Right renal cortex interstitium (tissue), 3 donors: ENCODE measurements around the gene EML6. TPM values are rescaled to one million over a fixed set of nuclear protein-coding genes. Genes with fewer than 3 reads are reported as not detected.

ENCODE experiments used
- DNase-seq, 3 donors: peaks; one replicate each; pipeline ENCODE4 v3.0.0-alpha.2; 2013; ENCODE audit warnings: low read depth in 3 of 3, low spot score in 2 of 3
- polyA plus RNA-seq, 3 donors: library from polyadenylated mRNA; unstranded; fragments of 120-200 nt; gene quantifications; one replicate each; pipeline ENCODE4 v1.2.1, GENCODE V29; 2013; ENCODE audit not compliant: insufficient read length in 3 of 3

The EML6 gene
- polyA plus RNA-seq, 3 donors, result 12.7 to 16.9 (median 13.3) TPM

DNA sequence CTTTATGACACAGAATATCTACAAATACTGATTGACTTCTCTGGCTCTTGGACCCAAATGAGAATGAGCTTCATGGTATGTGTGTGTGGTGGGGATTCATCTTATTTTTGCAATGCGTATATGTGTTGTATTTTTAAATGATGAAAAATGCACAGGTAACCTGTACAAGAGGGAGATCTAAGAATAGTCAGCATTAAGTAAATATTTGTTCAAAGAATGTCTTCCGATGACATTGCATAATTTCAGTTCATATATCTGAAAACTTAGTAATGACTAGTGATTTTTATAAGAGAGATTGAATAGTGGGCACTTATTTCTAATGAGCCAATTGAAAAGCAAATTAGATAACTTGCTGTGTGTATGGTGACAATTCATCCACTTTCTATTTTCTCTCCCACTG lies 66.4 kb downstream of the EML6 start:
- DNase-seq, result no peak

GRCh38 chr2:54791831-54792230 lies 68.4 kb downstream of the EML6 start:
- DNase-seq, result no peak

DNA sequence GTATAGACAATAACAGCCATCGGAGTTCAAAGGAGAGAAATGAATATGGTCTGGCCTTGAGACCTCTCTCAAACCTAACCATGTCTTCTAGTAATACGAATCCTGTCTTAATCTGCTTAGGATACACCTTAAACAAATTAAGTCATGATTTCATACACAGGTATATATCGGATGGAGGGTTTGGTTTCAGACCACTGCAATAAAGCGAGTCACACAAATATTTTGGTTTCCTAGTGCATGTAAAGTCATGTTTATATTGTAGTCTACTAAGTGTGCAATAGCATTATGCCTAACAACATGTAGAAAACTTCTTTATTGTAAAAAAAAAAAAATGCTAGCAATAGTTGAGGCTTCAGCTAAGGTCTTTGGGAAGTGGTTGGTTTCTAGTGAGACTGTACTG lies 73.8 kb downstream of the EML6 start:
- DNase-seq, result no peak

- DNase-seq, result no peak
These were observed 77.9 kb downstream of the EML6 start for GRCh38 chr2:54801352-54801751.

GRCh38 chr2:54803783-54804751 lies 80.6 kb downstream of the EML6 start:
- DNase-seq, result no peak

DNA sequence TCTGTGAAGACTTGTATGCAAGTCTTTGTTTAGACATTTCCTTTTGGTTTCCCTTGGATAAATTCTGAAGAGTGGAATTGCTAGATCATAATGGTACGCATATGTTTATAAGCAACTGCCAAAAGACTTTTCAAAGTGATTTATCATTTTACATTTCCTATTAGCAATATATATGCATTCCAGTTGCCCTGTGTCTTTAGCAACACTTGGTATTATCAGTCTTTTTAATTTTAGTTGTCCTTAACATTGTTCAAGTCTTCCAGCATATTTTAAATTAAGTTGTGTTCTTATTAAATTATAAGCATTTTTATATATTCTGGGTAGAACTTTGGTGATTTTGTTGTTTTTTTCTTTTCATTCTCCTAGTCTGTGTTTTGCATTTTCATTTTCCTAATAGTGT lies 81.8 kb downstream of the EML6 start:
- no peak for DNase-seq

DNA sequence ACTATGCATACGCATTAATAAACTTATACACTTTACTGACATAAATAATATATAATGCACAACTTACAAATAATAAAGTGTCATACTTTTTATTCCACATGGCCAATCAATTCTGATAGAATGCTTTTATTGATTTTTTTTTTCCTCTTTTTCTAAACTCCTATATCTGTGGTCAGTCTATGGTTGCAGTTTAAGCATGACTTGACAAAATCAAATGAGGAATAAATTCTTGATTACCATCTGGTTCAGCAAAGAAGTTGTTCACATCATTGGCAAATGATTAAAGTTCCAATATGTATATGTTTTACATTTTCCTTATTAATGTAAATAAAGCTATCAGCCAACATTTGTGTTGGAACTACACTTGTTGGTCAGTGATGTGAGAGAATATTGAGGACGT lies 83.5 kb downstream of the EML6 start:
- no peak for DNase-seq

GRCh38 chr2:54808661-54809060 lies 85.2 kb downstream of the EML6 start:
- no peak for DNase-seq

DNA sequence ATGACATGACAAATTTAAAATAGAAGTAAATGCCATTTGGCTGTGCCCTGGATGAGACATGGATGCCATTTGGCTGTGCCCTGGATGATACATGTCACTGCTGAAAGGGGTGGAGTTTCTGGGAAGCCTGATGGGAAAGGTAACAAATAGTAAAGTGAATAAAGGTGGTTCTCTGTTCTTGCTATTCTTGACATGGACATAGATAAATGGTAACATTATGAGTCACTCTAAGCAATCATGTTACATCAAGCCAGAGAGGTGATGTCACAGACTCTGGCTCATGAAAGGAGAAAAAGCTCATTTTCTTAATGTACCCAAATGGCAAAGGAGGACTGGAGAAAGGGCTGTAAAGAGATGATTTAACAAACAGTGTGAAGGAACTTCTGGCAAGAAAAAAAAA lies 86.4 kb downstream of the EML6 start:
- DNase-seq, result no peak

DNA sequence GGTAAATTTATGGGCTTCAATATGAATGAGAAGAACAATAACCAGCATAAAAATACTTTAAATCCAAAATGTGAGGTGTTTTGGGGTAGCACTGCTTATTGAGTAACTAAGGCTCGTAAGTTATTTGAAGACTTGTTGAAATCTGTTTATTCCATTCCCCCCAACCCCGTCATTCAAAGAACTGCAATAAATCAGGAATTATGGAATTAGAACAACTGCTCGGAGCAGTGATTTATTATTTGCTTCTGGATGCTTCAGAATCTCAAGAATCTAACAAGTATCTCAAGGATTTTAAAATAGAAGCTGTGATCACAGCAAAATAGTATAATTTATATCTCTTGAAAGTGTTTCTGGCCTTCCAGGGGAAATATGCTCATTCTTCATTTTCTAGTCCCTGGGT lies 86.8 kb downstream of the EML6 start:
- DNase-seq, result no peak

DNA sequence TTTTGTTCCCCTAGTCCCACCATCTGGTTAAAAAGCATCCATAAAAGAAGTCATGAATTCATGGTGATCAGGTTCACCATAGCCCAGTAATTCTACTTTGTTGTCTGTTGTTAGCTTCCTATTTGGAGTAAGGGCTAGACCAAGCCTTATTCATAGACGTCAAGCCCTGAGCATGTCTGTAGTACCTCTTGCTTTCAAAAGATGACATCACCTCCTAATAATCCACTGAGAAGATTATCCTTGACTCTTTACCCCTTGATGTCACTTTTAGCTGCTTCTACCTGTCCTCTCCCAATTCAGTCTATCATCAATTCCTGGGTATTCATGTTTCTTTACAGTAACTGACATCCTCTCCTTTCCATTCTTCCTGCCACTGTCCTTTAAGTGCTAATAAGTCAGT lies 90.1 kb downstream of the EML6 start:
- DNase-seq, result no peak

DNA sequence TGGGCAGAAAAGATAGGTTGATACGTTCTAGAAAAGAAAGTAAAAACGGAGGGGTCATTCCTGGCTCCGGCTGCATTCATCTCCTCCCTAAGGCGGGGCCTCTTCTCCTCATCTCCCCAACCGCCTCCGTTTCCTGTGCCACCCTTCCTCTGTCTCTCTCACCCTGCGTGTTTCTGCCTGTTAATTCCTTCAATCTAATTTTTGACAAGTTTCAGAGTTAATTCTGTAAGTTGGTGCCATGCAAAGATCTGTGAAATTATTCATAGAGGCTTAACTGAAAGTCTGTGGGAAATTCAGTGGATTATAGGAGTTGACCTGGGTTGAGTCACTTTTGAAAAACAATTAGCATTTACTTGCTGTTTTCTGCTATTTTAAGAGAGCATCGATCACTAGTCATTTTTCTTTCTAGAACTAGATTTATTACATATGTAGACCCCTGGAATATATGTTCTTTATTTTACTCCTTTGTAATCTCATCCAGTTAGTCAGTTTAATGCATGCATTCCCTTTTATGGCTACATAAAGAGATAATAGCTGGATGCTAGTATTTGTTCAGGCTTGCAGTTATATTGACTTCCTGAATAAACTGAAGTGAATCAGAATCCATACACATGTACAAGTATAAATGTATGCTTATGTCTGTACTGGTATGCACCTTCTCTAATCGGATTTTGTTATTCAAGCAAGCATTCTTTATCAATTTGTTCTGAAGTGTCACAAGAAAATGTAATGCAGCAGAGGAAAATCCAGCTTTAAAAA lies 91.1 kb downstream of the EML6 start:
- DNase-seq, result no peak

DNA sequence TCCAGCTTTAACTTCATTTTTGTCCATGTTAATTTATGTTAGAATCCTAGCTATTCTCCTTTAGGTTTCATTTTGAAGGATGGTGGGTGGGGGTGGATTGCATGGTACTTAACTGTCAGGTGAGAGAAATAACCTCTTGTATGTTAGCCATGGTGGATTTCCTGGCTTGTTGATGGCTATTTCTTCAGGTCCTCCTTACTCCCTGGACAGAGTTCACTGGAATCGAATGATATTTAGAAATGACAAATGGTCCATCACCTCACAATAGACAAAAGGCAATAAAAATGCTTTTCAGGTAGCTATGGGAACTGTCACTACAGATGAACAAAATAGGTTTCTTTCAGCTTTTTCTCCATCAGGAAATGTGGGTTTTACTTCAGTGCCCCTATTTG lies 91.7 kb downstream of the EML6 start:
- no peak for DNase-seq

GRCh38 chr2:54818226-54818625 lies 94.8 kb downstream of the EML6 start:
- no peak for DNase-seq

DNA sequence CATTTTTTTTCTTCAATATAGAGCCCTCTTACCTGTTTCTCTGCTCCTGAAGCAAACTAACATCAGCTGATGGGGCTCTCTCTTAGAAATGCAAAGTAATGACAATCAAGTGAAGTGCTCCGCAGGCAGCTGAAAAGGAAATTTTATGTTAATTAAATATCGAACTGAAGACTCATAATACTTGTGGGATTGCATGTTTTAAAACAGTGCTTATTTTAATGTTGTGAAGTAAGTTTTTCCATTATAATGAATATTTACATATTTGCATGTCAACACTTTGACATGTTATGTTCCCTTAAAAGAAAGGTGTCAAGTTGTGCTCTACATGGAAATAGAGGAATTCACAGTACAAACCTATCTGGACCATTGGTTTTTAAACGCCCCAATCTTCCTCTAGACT lies 97.1 kb downstream of the EML6 start:
- DNase-seq, result no peak

GRCh38 chr2:54824567-54824966 lies 101.1 kb downstream of the EML6 start:
- no peak for DNase-seq

GRCh38 chr2:54830546-54830945 lies 107.1 kb downstream of the EML6 start:
- no peak for DNase-seq

DNA sequence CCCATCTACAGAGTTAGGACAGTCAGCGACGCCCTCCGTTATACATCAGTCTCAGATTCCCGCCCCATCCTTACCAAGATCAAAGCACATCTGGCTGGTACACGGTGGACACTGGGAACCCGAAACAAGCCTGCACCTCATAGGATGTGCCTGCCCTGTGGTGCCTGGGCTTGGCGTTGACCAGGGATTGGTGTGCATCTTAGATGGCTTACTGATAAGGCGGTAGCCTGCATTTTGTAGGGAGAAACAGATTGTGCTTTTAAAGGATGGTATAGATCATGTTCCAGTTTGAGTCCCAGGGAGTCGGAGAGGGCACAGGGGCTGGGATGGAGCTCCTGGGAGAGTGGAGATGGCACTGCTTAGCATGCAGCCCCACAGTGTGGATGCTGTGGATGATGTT lies 108.0 kb downstream of the EML6 start:
- DNase-seq, result no peak

DNA sequence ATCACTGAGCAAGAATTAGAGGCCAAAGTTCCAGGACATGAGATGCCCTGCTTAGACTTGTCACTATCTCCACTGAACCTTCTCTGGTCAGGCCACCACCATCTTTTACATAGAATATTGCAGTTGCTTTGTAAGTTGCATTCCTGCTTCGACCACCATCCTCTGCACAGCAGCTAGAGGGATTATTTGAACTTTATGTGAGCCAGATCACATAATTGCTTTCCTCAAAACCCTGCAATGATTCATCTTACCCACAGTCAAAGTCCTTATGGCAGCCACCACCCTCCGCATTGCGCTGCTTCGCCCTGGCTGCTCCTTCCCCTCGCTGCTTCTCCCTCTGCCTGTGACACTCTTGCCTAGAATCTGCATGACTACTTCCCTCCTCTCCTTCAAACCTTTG lies 111.3 kb downstream of the EML6 start:
- no peak for DNase-seq

DNA sequence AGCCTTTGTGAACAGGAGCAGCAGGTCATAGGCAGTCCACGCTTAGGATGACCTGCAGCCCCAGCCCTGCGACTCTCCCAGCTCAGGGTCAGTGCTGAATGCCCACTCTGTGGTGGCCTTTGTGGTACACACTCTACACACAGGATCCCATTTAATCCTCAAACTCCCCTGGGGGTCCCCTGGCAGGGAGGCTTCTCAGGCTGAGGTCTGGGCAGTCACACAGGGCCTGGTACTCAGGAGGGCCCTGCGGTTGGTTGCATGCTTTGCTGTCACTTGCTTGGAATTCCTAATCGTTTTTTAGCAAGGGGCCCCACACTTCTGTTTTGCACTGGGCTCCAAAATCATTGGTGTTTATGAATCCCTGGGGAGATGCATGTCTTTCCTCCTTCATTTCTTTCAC lies 113.0 kb downstream of the EML6 start:
- no peak for DNase-seq

DNA sequence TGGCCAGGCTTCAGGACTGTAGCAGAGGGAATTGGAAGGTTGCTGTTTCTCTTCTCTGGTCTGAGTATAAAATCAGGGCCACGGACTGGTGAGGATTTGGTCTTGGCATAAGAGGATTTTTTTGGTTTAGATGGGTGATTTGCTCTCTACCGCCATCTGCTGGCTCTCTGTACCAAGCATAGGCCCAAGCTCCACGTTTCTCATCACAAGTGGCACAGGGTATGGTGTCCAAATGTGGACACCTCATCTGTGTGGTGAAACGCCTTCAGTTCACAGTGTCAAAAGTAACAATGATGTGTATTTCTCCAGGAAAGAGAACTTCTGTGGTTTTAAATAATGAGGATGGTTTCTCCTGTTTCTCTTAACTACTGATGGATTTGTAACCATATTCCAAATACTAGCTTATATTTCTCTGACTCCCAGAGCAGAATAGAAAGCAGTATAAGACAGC lies 115.1 kb downstream of the EML6 start:
- DNase-seq, result peak; percentile 32 to 48 (median 45)
